SJCRH30 (cell line): ENCODE results near the gene LIFR. TPM values are rescaled to one million over a fixed set of nuclear protein-coding genes. Genes with fewer than 3 reads are reported as not detected.
"Not testable (repeated sequence)": the region's sequence is repeated elsewhere in the genome, so short reads cannot be mapped to it uniquely, and the experiment has no call there.

Source experiments
- DNase-seq, 2 experiments: peaks; one replicate each; pipeline ENCODE4 v3.0.0-alpha.2; 2015 to 2020
- H3K27ac ChIP-seq: fragments of 250-450 bp; sonication (Bioruptor Pico); 2 replicates; pipeline ENCODE4 v1.5.1; 2020; ENCODE audit warnings: mild to moderate bottlenecking, moderate library complexity
- H3K27me3 ChIP-seq: fragments of 250-450 bp; sonication (Bioruptor Pico); 2 replicates; pipeline ENCODE4 v1.5.1; 2020; ENCODE audit warnings: mild to moderate bottlenecking, moderate library complexity
- H3K36me3 ChIP-seq: fragments of 250-450 bp; sonication (Bioruptor Pico); 2 replicates; pipeline ENCODE4 v1.5.1; 2020; ENCODE audit warnings: mild to moderate bottlenecking, moderate library complexity
- H3K4me1 ChIP-seq: fragments of 250-450 bp; sonication (Bioruptor Pico); 2 replicates; pipeline ENCODE4 v1.5.1; 2020; ENCODE audit warnings: mild to moderate bottlenecking, moderate library complexity
- H3K4me3 ChIP-seq: fragments of 250-450 bp; sonication (Bioruptor Pico); 2 replicates; pipeline ENCODE4 v1.5.1; 2020; ENCODE audit warnings: mild to moderate bottlenecking, moderate library complexity
- H3K9me3 ChIP-seq: fragments of 250-450 bp; sonication (Bioruptor Pico); replicated peaks from 2 replicates; pipeline ENCODE4 v1.5.1; 2020; ENCODE audit warnings: mild to moderate bottlenecking, moderate library complexity
- total RNA-seq: library from RNA; depleted of rRNA; stranded (reverse); fragments of >200 nt; shearing (Covaris generic); gene quantifications from 2 replicates; pipeline ENCODE4 v1.2.3, GENCODE V29; 2014; rRNA removed

LIFR gene
- 27.4 and 30.6 TPM in 2 replicates for total RNA-seq

- peak; percentile 91 to 92 for DNase-seq
- Histone ChIP-seq H3K9me3 (no peaks in the 10 kb centered on the region), H3K4me1 (peaks cover 5% of the 10 kb centered on the region; the same call in 1 of the 2 replicates), H3K27ac (peak within 1 kb of the TSS; percentile 78), H3K4me3 (peak within 1 kb of the TSS; percentile 93), H3K27me3 (no peaks in the 10 kb centered on the region), H3K36me3 (no peaks in the 10 kb centered on the region)
Measured at GRCh38 chr5:38556599-38557307, at the start of gene LIFR. Gene LIFR, minus strand, starts transcription at chr5:38556646. Its CDS starts 25,999 bp downstream, at chr5:38530647.

GRCh38 chr5:38605610-38606009 lies 49.2 kb upstream of the LIFR start:
- no peak overlapping the region for H3K4me3 ChIP-seq
- H3K9me3 ChIP-seq = no peaks in the 10 kb centered on the region
- H3K27ac ChIP-seq = no peak overlapping the region
- peaks cover 5% of the 10 kb centered on the region for H3K4me1 ChIP-seq
- no peaks in the 10 kb centered on the region for H3K27me3 ChIP-seq
- H3K36me3 ChIP-seq = no peaks in the 10 kb centered on the region
- no peak for DNase-seq

- Histone ChIP-seq H3K27ac (no peak overlapping the region), H3K9me3 (no peaks in the 10 kb centered on the region), H3K4me3 (no peak overlapping the region), H3K27me3 (no peaks in the 10 kb centered on the region), H3K36me3 (no peaks in the 10 kb centered on the region), H3K4me1 (peaks cover 12% of the 10 kb centered on the region)
- no peak for DNase-seq
Measured at GRCh38 chr5:38603691-38604090, 47.2 kb upstream of the LIFR start.

- DNase-seq = no peak
- no peak overlapping the region for H3K4me3 ChIP-seq
- no peaks in the 10 kb centered on the region for H3K9me3 ChIP-seq
- H3K36me3 ChIP-seq = no peaks in the 10 kb centered on the region
- no peaks in the 10 kb centered on the region for H3K27me3 ChIP-seq
- peaks cover 12% of the 10 kb centered on the region for H3K4me1 ChIP-seq
- no peak overlapping the region for H3K27ac ChIP-seq
Measured at GRCh38 chr5:38602641-38603040, 46.2 kb upstream of the LIFR start.

GRCh38 chr5:38601863-38602298 lies 45.4 kb upstream of the LIFR start:
- H3K4me3 ChIP-seq = no peak overlapping the region
- no peak for DNase-seq
- H3K36me3 ChIP-seq = no peaks in the 10 kb centered on the region
- no peak overlapping the region for H3K27ac ChIP-seq
- H3K27me3 ChIP-seq = no peaks in the 10 kb centered on the region
- peaks cover 9% of the 10 kb centered on the region; the same call in 1 of the 2 replicates for H3K4me1 ChIP-seq
- H3K9me3 ChIP-seq = no peaks in the 10 kb centered on the region

- H3K9me3 ChIP-seq = no peaks in the 10 kb centered on the region
- H3K27ac ChIP-seq = no peak overlapping the region
- no peaks in the 10 kb centered on the region for H3K27me3 ChIP-seq
- H3K36me3 ChIP-seq = no peaks in the 10 kb centered on the region
- peaks cover 9% of the 10 kb centered on the region; the same call in 1 of the 2 replicates for H3K4me1 ChIP-seq
- no peak overlapping the region for H3K4me3 ChIP-seq
- no peak for DNase-seq
Measured at GRCh38 chr5:38601133-38601862, 44.9 kb upstream of the LIFR start.

GRCh38 chr5:38600329-38601045 lies 44.0 kb upstream of the LIFR start:
- H3K27me3 ChIP-seq = no peaks in the 10 kb centered on the region
- no peak overlapping the region for H3K27ac ChIP-seq
- H3K4me1 ChIP-seq = peaks cover 9% of the 10 kb centered on the region; the same call in 1 of the 2 replicates
- H3K36me3 ChIP-seq = no peaks in the 10 kb centered on the region
- no peaks in the 10 kb centered on the region for H3K9me3 ChIP-seq
- H3K4me3 ChIP-seq = no peak overlapping the region
- no peak for DNase-seq

GRCh38 chr5:38599751-38600150 lies 43.3 kb upstream of the LIFR start:
- not testable (repeated sequence) for H3K36me3 ChIP-seq, H3K27ac ChIP-seq, H3K9me3 ChIP-seq, H3K4me1 ChIP-seq, H3K4me3 ChIP-seq, DNase-seq, H3K27me3 ChIP-seq

- H3K36me3 ChIP-seq = no peaks in the 10 kb centered on the region
- no peak overlapping the region for H3K27ac ChIP-seq
- no peak overlapping the region for H3K4me3 ChIP-seq
- H3K9me3 ChIP-seq = no peaks in the 10 kb centered on the region
- DNase-seq = peak in 1 of 2 experiments; percentile 19
- H3K27me3 ChIP-seq = no peaks in the 10 kb centered on the region
- peaks cover 9% of the 10 kb centered on the region; the same call in 1 of the 2 replicates for H3K4me1 ChIP-seq
Measured at GRCh38 chr5:38598994-38599617, 42.7 kb upstream of the LIFR start.

- H3K36me3 ChIP-seq = no peaks in the 10 kb centered on the region
- DNase-seq = no peak
Measured at GRCh38 chr5:38598296-38598993, 42.0 kb upstream of the LIFR start.

GRCh38 chr5:38596981-38597380 lies 40.5 kb upstream of the LIFR start:
- no peak overlapping the region for H3K27ac ChIP-seq
- no peak for DNase-seq
- no peaks in the 10 kb centered on the region for H3K27me3 ChIP-seq

More at GRCh38 chr5:38598296-38598993, 42.0 kb upstream of the LIFR start:
- Histone ChIP-seq H3K9me3 (no peaks in the 10 kb centered on the region), H3K27ac (no peak overlapping the region), H3K4me1 (peaks cover 9% of the 10 kb centered on the region; the same call in 1 of the 2 replicates), H3K4me3 (no peak overlapping the region), H3K27me3 (no peaks in the 10 kb centered on the region)

GRCh38 chr5:38595132-38595745 lies 38.8 kb upstream of the LIFR start:
- no peak for DNase-seq
- no peak overlapping the region for H3K27ac ChIP-seq
- peaks cover 9% of the 10 kb centered on the region; the same call in 1 of the 2 replicates for H3K4me1 ChIP-seq

More at GRCh38 chr5:38596981-38597380, 40.5 kb upstream of the LIFR start:
- Histone ChIP-seq H3K36me3 (no peaks in the 10 kb centered on the region), H3K4me3 (no peak overlapping the region), H3K9me3 (no peaks in the 10 kb centered on the region), H3K4me1 (peaks cover 9% of the 10 kb centered on the region; the same call in 1 of the 2 replicates)

GRCh38 chr5:38593959-38594358 lies 37.5 kb upstream of the LIFR start:
- Histone ChIP-seq H3K27ac (no peak overlapping the region), H3K36me3 (no peaks in the 10 kb centered on the region), H3K9me3 (no peaks in the 10 kb centered on the region), H3K27me3 (no peaks in the 10 kb centered on the region), H3K4me3 (no peak overlapping the region), H3K4me1 (peaks cover 4% of the 10 kb centered on the region; the same call in 1 of the 2 replicates)
- no peak for DNase-seq

More at GRCh38 chr5:38595132-38595745, 38.8 kb upstream of the LIFR start:
- Histone ChIP-seq H3K4me3 (no peak overlapping the region), H3K9me3 (no peaks in the 10 kb centered on the region), H3K36me3 (no peaks in the 10 kb centered on the region), H3K27me3 (no peaks in the 10 kb centered on the region)
